ENCODE measurements around the gene FAM3A.
"Not testable (repeated sequence)": the region's sequence is repeated elsewhere in the genome, so short reads cannot be mapped to it uniquely, and the experiment has no call there.

FAM3A gene

GRCh38 chrX:154502098-154502497 is 13.9 kb downstream of the FAM3A start:
- no peak for DNase-seq

GRCh38 chrX:154501423-154501822 is 14.6 kb downstream of the FAM3A start:
- DNase-seq: not testable (repeated sequence)

GRCh38 chrX:154496591-154497137 is 19.4 kb downstream of the FAM3A start:
- not testable (repeated sequence) for DNase-seq

DNA sequence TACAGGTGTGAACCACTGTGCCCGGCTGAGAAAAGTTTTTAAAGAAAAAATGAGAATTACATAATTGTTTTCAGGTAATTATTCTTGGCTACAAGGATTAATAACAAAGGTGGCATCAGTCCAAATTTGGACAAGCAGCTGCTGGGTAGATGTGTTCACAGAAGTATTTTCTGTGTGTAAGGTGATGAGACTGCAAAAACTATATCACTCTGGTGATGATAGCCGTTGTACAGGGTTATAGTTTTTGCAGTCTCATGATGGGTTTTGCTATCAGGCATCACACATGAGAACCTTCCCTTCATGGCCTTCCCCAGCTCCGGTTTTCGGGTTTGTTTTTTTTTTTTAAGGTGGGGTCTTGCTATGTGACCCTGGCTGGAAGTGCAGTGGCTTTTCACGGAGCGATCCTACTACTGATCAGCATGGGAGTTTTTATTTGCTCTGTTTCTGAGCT is 20.5 kb downstream of the FAM3A start:
- DNase-seq: no peak

GRCh38 chrX:154494715-154495114 is 21.3 kb downstream of the FAM3A start:
- no peak for DNase-seq

DNA sequence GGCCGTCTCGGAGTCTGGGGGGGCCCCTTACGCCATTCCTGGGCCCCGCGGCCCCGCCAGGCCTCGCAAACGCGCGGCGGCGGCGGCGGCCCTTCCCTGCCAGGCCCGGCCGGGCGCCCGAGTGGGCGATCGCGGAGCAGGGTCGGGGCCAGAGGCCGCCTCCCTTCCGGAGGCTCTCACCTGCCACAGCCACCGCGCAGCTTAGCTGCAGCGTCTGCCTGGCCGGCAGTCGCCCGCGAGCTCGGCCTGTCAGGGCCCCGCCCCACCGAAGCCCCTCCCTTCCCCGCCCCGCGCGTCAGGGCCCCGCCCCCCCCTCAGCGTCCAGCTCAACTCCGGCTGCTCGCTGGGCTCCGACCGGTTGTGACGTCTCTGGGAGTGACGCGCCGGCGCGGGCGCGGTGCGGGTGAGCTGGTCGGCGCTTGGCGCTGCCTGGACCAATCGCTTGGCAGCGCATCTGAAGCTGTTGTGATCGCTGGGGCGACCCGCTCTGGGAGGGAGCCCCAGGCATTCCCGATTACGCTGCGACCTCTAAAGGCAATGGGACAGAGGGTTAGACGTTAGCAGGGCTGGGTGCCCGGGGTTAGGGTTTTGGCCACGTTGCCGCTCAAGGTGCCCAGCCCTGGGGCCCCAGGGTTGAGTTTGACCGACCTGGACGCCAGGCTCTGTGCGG is 25.5 kb downstream of the FAM3A start, which contains the start of gene SLC10A3:
TSS of gene SLC10A3 (minus strand) at position 216 of the 670 bp plus-strand sequence. CDS start 1,689 bp downstream, outside the sequence.
- peak; percentile 95 for DNase-seq

DNA sequence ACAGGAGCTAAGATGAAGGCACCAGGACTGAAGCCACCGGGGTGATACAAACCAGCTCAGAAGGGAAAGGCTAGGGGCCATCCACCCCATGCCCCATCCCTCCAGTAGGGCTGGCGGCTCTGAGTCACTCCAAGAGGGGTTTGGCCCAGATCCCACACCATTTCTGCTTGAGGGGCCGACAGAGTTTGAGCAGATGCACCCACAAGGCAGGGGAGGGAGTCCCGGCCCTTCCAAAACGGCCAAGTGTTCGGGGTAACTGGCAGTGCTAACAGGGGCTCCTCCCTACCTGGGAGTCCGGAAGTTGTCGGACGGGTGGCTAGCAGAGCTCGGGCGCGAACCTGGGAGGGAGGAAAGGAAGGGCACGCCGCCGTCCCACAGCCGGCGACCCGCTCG is 26.0 kb downstream of the FAM3A start:
- peak; percentile 44 for DNase-seq

DNA sequence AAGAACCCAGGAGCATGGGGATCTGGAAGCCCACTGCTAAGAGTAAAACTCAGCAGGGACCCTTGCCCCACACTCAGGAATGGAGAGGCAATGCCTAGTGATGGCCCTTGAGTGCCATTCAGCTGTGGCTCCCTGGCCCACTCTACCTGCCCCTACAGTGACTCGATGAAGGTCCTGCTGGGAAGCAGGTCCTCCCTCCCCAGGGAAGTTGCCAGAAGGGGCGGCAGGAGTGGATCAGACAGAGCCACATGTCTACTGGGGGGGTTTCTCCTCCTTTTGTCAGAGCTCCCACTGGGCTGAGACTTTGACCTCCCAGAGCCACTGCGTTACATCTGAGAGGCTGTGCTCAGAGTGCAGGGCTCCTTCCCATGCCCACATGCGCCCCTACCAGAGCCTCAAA is 26.9 kb downstream of the FAM3A start:
- DNase-seq: no peak

- no peak for DNase-seq
Observed at GRCh38 chrX:154488336-154489075, 27.5 kb downstream of the FAM3A start.

DNA sequence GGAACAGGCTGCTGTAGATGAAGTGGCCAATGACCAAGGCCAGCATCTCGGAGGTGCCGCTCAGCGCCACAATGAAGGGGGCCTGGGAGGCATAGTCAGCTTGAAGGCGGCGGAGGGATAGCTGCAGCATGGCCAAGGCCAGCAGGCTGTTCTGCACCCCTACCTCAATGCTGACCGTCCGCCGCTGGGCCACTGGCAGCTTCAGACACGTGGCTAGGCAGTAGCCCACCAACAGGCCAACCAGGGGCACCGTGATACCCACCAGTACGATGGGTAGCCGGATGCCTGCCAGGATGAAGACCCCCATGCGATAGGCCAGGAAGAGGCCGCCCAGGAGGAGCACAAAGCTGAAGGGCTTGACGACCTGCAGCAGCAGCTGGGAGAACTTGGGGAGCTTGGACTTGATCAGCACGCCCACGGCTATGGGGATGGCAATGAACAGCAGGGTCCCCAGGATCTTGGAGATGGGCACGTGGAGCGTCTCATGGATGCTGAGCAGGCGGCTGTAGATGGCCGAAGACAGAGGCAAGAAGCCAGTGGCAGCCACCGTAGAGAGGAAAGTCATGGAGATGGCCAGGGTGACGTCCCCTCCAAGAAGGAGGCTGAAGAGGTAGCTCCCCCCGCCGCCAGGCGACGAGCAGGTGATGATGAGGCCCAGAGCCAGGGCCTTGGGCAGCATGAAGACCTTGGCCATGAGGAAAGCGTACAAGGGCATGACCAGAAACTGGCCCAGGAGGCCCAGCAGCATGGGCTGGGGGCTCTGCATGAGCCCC is 28.3 kb downstream of the FAM3A start:
- no peak for DNase-seq

GRCh38 chrX:154486396-154487207 is 29.4 kb downstream of the FAM3A start, which contains the start of gene UBL4A:
UBL4A (minus strand) TSS chrX:154486615; CDS start chrX:154486584, 31 bp downstream.
- peak; percentile 65 for DNase-seq

DNA sequence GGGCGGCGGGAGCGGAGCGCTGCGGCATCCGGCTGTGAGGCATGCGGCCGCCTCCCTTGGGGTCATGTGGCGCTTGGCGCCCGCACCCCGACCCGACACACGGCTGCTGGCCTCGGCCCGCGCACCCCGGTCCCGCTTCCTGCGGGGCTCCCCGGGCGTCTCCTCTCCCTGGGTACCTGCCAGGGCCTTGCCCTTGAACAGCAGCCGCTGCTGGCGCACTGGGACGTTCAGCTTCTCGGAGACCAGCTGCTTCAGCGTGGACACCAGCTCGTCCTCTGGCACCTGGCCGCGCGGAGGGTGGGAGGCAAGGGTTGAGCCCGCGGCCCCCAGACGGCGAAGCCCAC is 30.0 kb downstream of the FAM3A start:
- peak; percentile 29 for DNase-seq

DNA sequence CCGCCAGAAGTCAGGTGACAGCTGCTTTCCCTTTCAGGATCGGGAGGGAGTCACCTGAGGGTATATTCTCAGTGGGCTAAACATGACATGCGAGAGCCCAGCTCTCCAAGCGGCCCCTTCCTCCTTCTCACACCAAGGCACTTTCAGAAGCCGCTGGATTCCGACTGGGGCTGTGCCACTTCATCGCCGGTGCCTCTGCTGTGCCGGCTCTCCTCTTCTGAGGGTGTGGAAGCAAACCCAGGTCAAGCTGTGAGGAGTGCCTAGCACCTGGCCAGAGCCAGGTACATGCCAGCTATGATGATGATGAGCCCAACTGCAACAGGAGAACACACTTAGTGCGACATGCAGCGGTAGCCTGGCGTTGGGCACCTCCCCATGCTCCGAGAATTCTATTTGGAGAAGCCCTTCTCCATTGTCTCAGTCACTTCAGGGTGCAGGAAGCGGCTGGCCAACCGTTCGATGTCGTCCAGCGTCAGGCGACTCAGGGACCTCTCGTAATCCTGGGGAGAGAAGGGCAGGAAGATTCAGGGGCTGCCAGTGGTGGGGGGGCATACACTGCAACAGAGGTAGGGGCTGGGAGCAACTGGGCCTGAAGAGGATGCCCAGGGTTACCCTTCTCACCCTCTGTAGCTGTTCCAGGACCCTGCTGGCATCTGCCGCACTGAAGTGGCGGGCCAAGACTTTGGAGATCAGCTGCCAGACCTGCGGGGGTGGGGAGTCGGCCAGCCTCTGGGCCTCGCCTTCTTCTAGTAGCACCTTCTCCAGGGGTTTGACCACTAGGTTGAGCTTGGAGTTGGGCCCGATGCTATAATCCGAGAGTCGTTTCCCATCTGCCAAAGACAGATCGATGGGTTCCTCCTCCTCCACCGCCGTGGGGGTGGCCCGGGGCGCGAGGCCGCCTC is 30.6 kb downstream of the FAM3A start:
- no peak for DNase-seq

DNA sequence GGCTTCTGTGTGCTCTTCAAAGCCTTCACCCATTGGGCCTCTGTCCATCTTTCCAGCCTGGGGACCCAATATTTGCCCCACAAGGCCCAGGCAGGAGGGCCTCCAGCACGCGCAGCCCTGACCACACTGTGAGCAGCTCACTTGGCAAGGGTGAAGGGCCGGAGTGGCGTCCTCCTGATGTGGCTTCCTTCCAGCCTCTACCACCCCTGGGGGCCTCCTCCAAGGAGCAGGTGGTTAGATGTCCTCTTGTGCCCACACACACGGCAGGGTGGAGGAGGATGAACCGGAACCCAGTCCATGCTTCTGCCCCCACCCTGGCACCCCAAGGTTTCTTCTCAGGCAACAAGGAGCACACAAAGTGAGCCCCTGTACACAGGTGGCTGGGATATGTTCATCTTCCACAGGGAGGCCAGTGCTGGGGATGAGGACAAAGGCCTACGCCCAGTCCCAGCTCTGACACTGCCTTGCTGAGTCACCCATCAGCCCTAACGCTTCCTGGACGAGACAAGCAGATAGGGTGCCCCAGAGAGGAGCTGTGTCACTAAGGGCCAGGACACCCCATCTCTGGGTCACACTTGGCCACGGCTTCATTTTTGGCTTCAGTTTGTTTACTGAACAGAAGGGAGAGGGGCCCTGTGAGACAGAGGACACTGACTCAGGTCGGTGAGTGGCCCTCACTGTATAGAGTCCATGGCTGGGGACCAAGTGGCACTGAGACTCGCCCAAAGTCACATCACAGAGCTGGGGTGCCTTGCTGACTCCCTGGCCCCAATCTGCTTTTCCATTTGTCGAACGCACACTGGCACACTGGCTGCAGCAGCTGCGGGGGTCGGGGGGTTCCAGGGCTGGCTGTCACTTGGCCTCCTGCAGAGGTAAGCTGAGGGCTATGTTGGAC is 31.5 kb downstream of the FAM3A start:
- no peak for DNase-seq

DNA sequence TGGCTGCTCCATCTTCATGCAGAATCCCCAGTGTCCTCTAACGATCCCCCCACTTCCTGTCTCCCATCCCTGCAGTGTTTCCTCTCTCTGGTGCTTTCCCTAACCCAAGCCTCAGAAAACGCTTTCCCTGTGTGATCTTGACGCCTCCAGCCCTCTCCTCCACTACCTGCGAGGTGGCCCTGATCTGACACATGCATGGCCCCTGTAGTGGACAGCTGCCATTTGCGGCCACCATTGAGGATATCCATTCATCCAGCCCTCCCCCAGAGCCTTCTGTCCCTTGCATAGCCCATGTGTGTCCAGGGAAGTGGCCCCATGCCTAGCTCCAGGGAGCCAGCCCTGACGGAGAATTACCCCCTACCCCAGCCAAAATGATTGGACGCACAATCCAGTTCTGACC is 32.7 kb downstream of the FAM3A start:
- DNase-seq: no peak

GRCh38 chrX:154482786-154483185 is 33.2 kb downstream of the FAM3A start:
- DNase-seq: no peak

DNA sequence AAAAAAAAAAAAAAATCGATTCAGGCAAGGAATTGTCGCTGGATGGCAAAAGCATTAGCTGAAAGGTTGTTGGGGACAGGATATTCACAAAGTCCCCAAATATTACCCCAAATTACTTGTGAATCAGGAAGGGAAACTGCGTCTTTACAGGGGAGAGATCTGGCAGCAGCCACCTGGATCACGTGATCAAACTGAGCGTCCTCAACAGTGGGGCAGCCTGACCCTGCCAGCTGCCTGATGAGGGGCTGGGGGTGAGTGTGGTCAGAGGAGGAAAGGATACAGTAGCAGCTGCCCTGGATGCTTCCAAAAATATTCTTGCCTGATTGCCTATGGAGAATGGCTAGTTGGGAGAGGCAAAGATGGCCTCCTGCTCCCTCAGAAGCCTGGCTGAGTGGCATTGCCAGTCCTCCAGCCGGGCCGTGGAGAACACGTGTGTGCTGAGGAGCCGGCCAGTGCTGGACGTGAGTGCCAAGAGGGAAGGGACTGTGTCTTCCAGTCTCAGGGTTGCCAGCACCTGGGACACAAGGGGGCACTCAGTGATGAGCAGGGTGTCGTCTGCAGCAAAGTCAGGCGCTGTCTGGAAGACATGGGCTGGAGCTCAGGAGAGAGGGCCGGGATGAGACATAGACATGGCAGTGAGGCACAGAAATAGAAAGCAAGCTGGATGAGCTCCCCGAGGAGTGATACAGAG is 34.0 kb downstream of the FAM3A start:
- peak; percentile 11 for DNase-seq

GRCh38 chrX:154481195-154481594 is 34.8 kb downstream of the FAM3A start:
- DNase-seq: no peak
